CD4-positive, alpha-beta T cell treated with Interleukin-2 at 100 ng/mL for 4 hours (primary cell): ENCODE data around the gene MSTN.
"Not testable (repeated sequence)": the region's sequence is repeated elsewhere in the genome, so short reads cannot be mapped to it uniquely, and the experiment has no call there.

Experiments used
- DNase-seq: peaks from one replicate; pipeline ENCODE4 v3.0.0-alpha.2; 2020; ENCODE audit warnings: low spot score

MSTN gene

GRCh38 chr2:190063624-190064023 lies 1.1 kb upstream of the MSTN start:
- no peak for DNase-seq

DNA sequence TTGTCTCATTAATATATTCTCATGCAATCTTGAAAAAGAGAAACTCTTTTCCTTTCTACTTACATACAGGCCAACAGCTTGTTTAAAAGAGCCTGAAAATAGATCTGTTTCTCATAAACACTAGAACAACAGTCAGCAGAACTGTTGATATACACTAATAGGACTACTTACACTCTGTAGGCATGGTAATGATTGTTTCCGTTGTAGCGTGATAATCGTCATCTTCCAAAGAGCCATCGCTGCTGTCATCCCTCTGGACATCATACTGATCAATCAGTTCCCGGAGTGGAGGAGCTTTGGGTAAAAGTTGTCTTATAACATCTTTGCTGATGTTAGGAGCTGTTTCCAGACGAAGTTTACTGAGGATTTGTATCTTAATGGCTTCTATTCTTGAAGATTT lies 476 bp downstream of the MSTN start:
- DNase-seq = no peak

GRCh38 chr2:190060626-190061025 lies 1.9 kb downstream of the MSTN start:
- no peak for DNase-seq

- no peak for DNase-seq
Measured at GRCh38 chr2:190060019-190060418, 2.5 kb downstream of the MSTN start.

DNA sequence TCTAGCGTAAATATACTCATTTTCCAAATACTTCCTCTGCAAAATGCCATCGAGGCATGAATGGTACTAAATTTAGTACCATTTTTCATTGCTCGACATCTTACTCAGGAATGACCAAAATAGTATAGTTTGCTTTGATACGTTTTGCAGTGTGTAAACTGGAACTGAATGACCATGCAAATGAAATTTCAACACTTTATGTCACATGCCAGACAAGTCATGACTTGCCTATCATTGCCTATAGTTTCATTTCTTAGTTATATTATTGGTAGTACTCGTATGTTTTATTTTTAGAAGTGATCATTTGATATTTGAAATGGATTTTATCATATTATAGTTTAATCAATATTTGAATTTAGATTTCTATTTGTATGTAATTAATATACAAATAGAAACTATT lies 9.1 kb downstream of the MSTN start:
- no peak for DNase-seq

GRCh38 chr2:190052307-190052706 lies 10.2 kb downstream of the MSTN start:
- no peak for DNase-seq

- DNase-seq = no peak
Measured at GRCh38 chr2:190051223-190051622, 11.3 kb downstream of the MSTN start.

DNA sequence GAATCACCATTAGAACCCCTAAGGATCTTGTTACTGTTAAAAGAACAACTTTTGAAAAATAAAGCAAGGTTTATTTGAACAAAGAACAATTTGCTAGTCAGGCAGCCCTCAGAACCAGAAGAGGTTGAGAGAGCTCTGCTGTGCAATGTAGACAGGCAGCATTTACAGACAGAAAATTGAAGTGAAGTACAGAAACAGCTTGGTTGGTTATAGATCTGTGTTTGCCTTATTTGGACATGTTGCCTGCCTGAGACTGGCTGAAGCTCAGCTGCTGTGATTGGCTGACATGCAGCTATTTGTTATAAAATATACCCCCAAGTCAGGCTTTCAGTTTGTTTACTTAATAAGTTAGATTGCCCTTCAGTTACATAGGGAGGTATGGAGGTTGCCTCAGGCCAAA lies 12.5 kb downstream of the MSTN start:
- DNase-seq = no peak

DNA sequence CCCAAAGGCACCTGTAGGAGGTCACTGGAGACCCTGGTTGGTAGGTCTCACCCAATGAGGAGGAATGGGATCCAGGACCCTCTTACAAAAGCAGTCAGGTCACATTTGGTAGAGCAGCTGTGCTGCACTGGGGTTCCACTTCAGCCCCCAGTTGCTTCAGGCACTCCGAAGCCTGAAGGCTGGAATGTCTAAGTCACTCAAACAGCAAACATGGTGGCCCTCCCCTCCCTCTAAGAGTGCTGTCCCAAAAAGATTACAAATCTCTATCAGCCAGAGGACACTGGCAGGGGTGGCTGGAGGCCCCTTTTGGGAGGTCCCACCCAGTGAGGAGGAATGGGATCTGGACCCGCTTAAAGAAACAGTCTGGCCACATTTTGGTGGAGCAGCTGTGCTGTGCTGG lies 17.7 kb downstream of the MSTN start:
- DNase-seq = no peak

- DNase-seq = no peak
Measured at GRCh38 chr2:190043441-190043840, 19.1 kb downstream of the MSTN start.

- no peak for DNase-seq
Measured at GRCh38 chr2:190036071-190036470, 26.5 kb downstream of the MSTN start.

GRCh38 chr2:190034417-190034816 lies 28.1 kb downstream of the MSTN start:
- DNase-seq = not testable (repeated sequence)

GRCh38 chr2:190031969-190032618 lies 30.4 kb downstream of the MSTN start:
- DNase-seq = no peak

- DNase-seq = peak; percentile 51
Measured at GRCh38 chr2:190023860-190024259, 38.7 kb downstream of the MSTN start.

DNA sequence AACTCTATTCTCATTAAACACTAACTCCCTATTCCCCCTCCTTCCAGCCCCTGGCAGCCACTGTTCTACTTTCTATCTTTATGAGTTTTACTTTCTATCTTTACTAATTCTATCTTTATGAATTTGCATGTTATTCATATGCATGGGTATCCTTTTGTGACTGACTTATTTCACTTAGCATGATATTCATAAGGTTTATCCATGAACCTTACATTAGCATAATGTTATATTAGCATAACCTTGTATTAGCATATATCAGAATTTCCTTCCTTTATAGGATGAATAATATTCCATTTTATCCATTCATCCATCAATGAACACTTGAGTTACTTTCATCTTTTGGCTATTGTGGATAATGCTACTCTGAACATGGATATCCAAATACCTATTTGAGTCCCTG lies 41.8 kb downstream of the MSTN start:
- no peak for DNase-seq

- DNase-seq = no peak
Measured at GRCh38 chr2:190017837-190018236, 44.7 kb downstream of the MSTN start.

GRCh38 chr2:190015969-190016368 lies 46.6 kb downstream of the MSTN start:
- not testable (repeated sequence) for DNase-seq
